ENCODE results near the gene SRP72. TPM values are rescaled to one million over a fixed set of nuclear protein-coding genes. Genes with fewer than 3 reads are reported as not detected.

The SRP72 gene
- 138 and 161 TPM in 2 replicates for total RNA-seq

DNA sequence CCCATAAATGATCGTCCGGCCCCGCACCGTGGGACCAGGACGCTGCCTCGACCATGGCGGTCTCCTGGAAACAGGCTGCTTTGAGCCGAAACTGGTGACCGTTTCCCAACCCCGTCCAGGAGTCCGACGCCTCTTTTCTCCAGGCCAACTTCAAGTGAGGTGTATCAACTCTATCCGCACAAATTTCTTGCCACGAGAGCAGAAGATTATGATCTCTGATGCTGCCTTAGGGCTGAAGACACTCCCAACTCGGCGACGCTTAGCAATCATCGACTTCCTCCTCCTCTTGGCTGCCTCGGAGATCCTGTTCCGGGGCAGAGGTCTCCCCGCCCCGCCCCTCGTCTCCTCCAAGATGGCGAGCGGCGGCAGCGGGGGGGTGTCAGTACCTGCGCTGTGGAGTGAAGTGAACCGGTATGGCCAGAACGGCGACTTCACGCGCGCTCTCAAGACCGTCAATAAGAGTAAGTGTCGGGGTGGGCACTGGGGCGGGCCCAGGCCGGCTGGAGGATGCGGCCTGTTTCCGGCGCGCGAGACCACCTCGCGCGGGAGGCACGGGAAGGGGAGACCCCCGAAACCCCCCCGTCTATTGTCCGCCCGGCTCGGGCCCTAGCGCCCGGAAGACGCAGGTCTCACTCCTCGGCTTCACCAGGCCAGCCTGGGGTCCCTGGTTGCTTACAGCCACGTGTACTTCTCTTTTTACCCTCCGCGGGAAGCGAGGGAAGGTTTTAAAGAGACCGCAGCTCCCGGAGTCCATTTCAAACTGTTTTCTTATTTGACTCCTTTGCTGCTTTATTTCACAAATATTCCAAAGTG is at the start of gene SRP72:
TSS of gene SRP72 (plus strand) at position 334 of the 813 bp plus-strand sequence. CDS start at position 353, 19 bp downstream.

GRCh38 chr4:56435140-56435926 is 32.1 kb upstream of the SRP72 start, which contains the start of gene PPAT:
TSS of gene PPAT (minus strand) at chr4:56435615. CDS start at chr4:56435477, 138 bp downstream.

GRCh38 chr4:56505269-56506130 is 38.1 kb downstream of the SRP72 start, which contains the start of gene ARL9:
TSS of gene ARL9 (plus strand) at chr4:56505791. CDS start at chr4:56505863, 72 bp downstream.

Other genes with a start within 250 kb of the SRP72 start
- 16.2 and 20.3 TPM in 2 replicates for gene AASDH, start 80.1 kb upstream of the SRP72 start, total RNA-seq
- 33.2 and 37.1 TPM in 2 replicates for gene PPAT, start 32.0 kb upstream of the SRP72 start, total RNA-seq
- gene PAICS, start 31.4 kb upstream of the SRP72 start, total RNA-seq, result 116 and 170 TPM in 2 replicates
- gene ARL9, start 38.2 kb downstream of the SRP72 start, total RNA-seq, result 0.14 TPM in 1 of 2 replicates, not detected in the other
- gene HOPX, start 213.7 kb downstream of the SRP72 start, total RNA-seq, result 19.6 TPM in 1 of 2 replicates, not detected in the other

Data from thoracic aorta endothelial cell (primary cell).